Measurements from ENCODE around the gene PAGR1. TPM values are rescaled to one million over a fixed set of nuclear protein-coding genes. Genes with fewer than 3 reads are reported as not detected.

PAGR1 gene
- total RNA-seq, 2 experiments from 2014 or later: 20.6 to 25.6 TPM

DNA sequence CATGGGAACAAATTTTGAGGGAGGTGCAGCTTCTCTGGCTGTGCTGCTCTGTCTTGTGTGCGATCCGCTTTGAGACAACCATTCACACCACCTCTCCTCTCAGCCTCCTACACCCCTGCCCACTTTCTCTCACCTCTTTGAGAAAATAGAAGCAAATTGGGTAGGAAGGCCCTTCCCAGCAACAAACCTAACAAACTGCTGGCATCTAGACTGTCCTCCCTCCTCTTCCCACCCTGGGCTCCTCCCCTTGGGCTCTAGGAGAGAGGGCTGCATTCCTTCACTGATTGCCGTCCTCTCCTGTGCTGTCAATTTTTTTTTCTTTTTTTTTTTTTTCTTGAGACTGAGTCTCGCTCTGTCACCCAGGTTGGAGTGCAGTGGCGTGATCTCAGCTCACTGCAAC, 33.6 kb downstream of the PAGR1 start:
- ATAC-seq (no peak), DNase-seq (no peak)
- intact Hi-C loops (cut with DNase I, micrococcal nuclease): loop anchor here (2.0 to 5.0 kb wide), 4 partner anchors 48 to 157 kb away; partner anchors contain the start of gene SEZ6L2 (in 1 of the 2)
- peaks cover 14% of the 10 kb centered on the region for H3K36me3 Mint-ChIP-seq (ENCODE audit: low read depth)
- H3K4me3 Mint-ChIP-seq: no peak overlapping the region
- H3K27ac Mint-ChIP-seq: no peak overlapping the region
- ChIA-PET CTCF (interaction anchor here (0.6 to 4.3 kb wide), 16 partner anchors 14 to 183 kb away, joined by 3 to 53 read pairs (median 6); partner anchors contain the start of genes CDIPT, MAZ, MVP and PAGR1), POLR2A (no interaction called here)
- no peaks in the 10 kb centered on the region for H3K9me3 Mint-ChIP-seq (ENCODE audit: low read depth)
- H3K4me1 Mint-ChIP-seq: peaks cover 7% of the 10 kb centered on the region
- H3K27me3 Mint-ChIP-seq: no peaks in the 10 kb centered on the region

- Mint-ChIP-seq H3K36me3 (ENCODE audit: low read depth) (peaks cover 6% of the 10 kb centered on the region), H3K4me3 (no peak overlapping the region), H3K4me1 (peaks cover 7% of the 10 kb centered on the region), H3K9me3 (ENCODE audit: low read depth) (no peaks in the 10 kb centered on the region), H3K27me3 (no peaks in the 10 kb centered on the region), H3K27ac (no peak overlapping the region)
- ATAC-seq (no peak), DNase-seq (no peak)
- CTCF ChIA-PET: interaction anchor here (0.6 to 0.8 kb wide), 4 partner anchors 23 to 50 kb away, joined by 3 to 5 read pairs (median 3); partner anchors contain the start of gene PAGR1
- POLR2A ChIA-PET: interaction anchor here (0.6 to 0.7 kb wide), 3 partner anchors 9 to 164 kb away, joined by 4 to 6 read pairs (median 5); no protein-coding TSS in a partner anchor
- intact Hi-C loops (cut with DNase I, micrococcal nuclease): no loop called here
Observed at GRCh38 chr16:29850998-29851397, 35.0 kb downstream of the PAGR1 start.

DNA sequence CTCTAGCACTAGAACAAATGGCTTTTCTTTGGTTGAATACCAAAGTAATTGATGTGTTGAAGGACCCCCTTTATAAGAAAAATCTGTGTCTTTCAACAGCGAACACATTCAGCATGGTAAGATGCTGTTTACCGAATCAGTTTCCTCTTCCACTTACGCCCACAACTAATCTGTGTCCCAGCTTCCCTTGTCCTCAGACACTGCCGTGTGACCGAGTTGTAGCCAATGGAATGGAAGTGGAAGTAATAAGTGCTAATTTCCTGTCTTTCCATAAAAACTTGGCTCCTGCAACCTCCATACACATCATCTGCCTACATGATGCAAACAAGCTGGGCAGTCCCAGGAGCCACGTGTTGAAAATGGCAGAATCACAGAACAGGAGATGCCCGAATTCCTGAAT, 36.7 kb downstream of the PAGR1 start:
- no peak overlapping the region for H3K27ac Mint-ChIP-seq
- H3K9me3 Mint-ChIP-seq (ENCODE audit: low read depth): no peaks in the 10 kb centered on the region
- H3K27me3 Mint-ChIP-seq: no peaks in the 10 kb centered on the region
- CTCF ChIA-PET: interaction anchor here (0.6 to 1.3 kb wide), 3 partner anchors 9 to 153 kb away, joined by 3 to 4 read pairs (median 3); no protein-coding TSS in a partner anchor
- no peak for ATAC-seq
- no peak for DNase-seq
- intact Hi-C loops (cut with DNase I, micrococcal nuclease): no loop called here
- H3K4me1 Mint-ChIP-seq: peaks cover 4% of the 10 kb centered on the region
- POLR2A ChIA-PET: no interaction called here
- no peak overlapping the region for H3K4me3 Mint-ChIP-seq
- H3K36me3 Mint-ChIP-seq (ENCODE audit: low read depth): peaks cover 1% of the 10 kb centered on the region

DNA sequence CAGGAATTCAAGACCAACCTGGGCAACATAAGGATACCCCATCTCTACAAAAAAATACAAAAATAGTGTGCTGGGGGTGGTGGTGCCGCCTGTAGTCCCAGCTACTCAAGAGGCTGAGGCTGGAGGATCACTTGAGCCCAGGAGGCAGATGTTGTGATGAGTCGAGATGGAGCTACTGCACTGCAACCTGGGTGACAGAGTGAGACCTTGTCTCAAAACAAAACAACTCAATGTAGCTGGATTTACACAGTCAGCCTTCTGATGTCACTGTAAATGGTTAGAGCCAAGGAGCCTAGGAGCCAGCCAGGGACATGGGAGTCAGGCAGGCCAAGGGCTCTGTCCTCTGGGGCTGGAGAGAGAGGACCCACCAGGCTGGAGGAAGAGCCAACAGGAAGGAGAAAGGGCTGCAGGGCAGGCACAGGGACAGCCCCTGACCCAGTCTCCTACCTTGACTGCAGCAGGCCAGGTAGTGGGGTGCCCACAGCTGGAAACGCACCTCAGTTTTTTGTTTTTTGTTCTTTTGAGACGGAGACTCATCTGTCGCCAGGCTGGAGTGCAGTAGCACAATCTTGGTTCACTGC, 38.7 kb downstream of the PAGR1 start:
- intact Hi-C loops (cut with DNase I, micrococcal nuclease): no loop called here
- CTCF ChIA-PET: interaction anchor here (0.6 to 1.4 kb wide), 4 partner anchors 9 to 39 kb away, joined by 3 to 4 read pairs (median 3); no protein-coding TSS in a partner anchor
- ATAC-seq: peak; percentile 64
- Mint-ChIP-seq H3K27me3 (no peaks in the 10 kb centered on the region), H3K4me1 (peaks cover 2% of the 10 kb centered on the region), H3K9me3 (ENCODE audit: low read depth) (no peaks in the 10 kb centered on the region), H3K36me3 (ENCODE audit: low read depth) (peaks cover 6% of the 10 kb centered on the region), H3K4me3 (no peak overlapping the region), H3K27ac (no peak overlapping the region)
- POLR2A ChIA-PET: no interaction called here
- peak; percentile 27 for DNase-seq

DNA sequence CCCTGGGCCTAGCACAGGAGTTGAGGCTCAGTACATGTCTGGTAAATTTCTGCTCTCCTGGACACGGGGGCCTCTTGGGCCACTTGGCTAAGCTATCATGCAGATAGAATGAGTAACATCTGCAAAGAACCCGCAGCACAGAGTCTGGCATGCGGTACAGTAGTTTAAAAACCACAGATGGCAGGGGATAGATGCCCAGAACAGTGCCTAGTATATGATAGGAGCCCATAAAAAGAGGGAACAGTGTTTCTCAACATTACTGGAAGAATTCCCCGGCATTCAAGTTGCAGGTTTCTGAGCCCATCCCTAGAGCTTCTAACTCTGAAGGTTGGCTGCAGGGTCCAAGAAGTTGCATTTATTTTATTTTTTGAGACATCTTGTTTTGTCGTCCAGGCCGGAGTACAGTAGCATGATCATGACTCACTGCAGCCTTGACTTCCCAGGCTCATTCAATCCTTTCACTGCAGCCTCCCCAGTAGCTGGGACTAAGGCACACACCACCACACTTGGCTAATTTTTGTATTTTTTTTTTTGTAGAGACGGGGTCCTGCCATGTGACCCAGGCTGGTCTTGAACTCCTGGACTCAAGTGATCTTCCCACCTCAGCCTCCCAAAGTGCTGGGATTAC, 41.3 kb downstream of the PAGR1 start:
- intact Hi-C loops (cut with DNase I, micrococcal nuclease): no loop called here
- H3K4me1 Mint-ChIP-seq: peaks cover 18% of the 10 kb centered on the region
- ChIA-PET CTCF (interaction anchor here (3.5 kb wide), 1 partner anchor 9 kb away, joined by 15 read pairs; no protein-coding TSS in a partner anchor), POLR2A (interaction anchor here (0.6 kb wide), 1 partner anchor 35 kb away, joined by 6 read pairs; no protein-coding TSS in a partner anchor)
- no peak for DNase-seq
- H3K9me3 Mint-ChIP-seq (ENCODE audit: low read depth): no peaks in the 10 kb centered on the region
- H3K27me3 Mint-ChIP-seq: no peaks in the 10 kb centered on the region
- H3K27ac Mint-ChIP-seq: no peak overlapping the region
- H3K36me3 Mint-ChIP-seq (ENCODE audit: low read depth): peaks cover 14% of the 10 kb centered on the region
- ATAC-seq: no peak
- H3K4me3 Mint-ChIP-seq: no peak overlapping the region

GRCh38 chr16:29858149-29858849, 42.3 kb downstream of the PAGR1 start:
- ATAC-seq: no peak
- H3K27me3 Mint-ChIP-seq: no peaks in the 10 kb centered on the region
- H3K9me3 Mint-ChIP-seq (ENCODE audit: low read depth): no peaks in the 10 kb centered on the region
- ChIA-PET POLR2A (no interaction called here), CTCF (interaction anchor here (0.7 to 3.5 kb wide), 3 partner anchors 10 to 16 kb away, joined by 3 to 15 read pairs (median 4); no protein-coding TSS in a partner anchor)
- no peak overlapping the region for H3K27ac Mint-ChIP-seq
- intact Hi-C loops (cut with DNase I, micrococcal nuclease): no loop called here
- H3K36me3 Mint-ChIP-seq (ENCODE audit: low read depth): peaks cover 16% of the 10 kb centered on the region
- H3K4me3 Mint-ChIP-seq: no peak overlapping the region
- no peak for DNase-seq
- H3K4me1 Mint-ChIP-seq: peaks cover 18% of the 10 kb centered on the region

DNA sequence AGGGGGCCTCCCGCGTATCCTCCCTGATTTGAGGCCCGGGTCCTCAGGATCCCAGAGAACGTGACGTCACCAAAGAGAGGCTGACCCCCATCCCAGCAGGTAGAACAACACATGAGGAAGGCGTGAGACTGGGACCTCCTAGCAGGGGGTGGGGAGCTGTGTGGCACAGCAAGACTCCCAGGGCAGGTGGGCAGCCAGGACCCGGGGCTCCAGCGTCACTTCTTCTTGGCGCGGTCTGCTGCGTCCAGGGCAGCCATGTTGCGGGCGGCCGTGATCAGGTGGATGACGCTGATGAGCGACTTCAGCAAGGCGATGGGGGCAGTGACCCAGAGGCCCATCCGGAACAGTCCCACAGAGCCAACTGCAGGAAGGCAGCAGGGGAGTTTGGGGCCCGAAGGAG, 43.0 kb downstream of the PAGR1 start:
- Mint-ChIP-seq H3K36me3 (ENCODE audit: low read depth) (peaks cover 16% of the 10 kb centered on the region), H3K27ac (no peak overlapping the region), H3K4me3 (no peak overlapping the region), H3K27me3 (no peaks in the 10 kb centered on the region), H3K9me3 (ENCODE audit: low read depth) (no peaks in the 10 kb centered on the region), H3K4me1 (peaks cover 18% of the 10 kb centered on the region)
- no peak for ATAC-seq
- no peak for DNase-seq
- intact Hi-C loops (cut with DNase I, micrococcal nuclease): no loop called here
- ChIA-PET CTCF (interaction anchor here (0.7 to 3.5 kb wide), 2 partner anchors 11 to 205 kb away, joined by 3 to 15 read pairs; no protein-coding TSS in a partner anchor), POLR2A (no interaction called here)

DNA sequence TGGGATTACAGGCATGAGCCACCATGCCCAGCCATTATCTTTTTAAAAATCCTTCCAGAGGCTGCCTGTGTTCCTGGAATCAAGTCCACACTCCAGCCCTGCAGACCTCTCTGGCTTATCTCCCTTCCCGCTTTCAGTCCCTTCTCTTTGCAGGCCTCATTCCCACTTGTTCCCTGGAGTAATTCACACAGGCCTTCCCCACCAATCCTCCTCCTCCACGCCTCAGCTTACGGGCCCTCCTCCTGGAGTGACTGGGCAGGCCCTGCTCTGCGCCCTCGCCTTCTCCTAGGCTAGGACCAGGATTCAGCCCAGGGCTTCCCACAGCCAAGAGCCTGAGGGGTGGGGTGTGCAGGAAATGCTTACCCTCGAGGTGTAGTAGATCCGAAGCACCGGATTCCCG, 44.3 kb downstream of the PAGR1 start:
- intact Hi-C loops (cut with DNase I, micrococcal nuclease): loop anchor here in 1 of 2 experiments (10.0 kb wide), 1 partner anchor 165 kb away; the partner anchor contains the start of gene C16orf92
- Mint-ChIP-seq H3K4me1 (peaks cover 18% of the 10 kb centered on the region), H3K9me3 (ENCODE audit: low read depth) (no peaks in the 10 kb centered on the region), H3K4me3 (no peak overlapping the region), H3K36me3 (ENCODE audit: low read depth) (peaks cover 16% of the 10 kb centered on the region), H3K27ac (no peak overlapping the region), H3K27me3 (no peaks in the 10 kb centered on the region)
- ChIA-PET CTCF (interaction anchor here (0.8 kb wide), 1 partner anchor 182 kb away, joined by 4 read pairs; no protein-coding TSS in a partner anchor), POLR2A (interaction anchor here (0.6 kb wide), 1 partner anchor 10 kb away, joined by 5 read pairs; no protein-coding TSS in a partner anchor)
- ATAC-seq (no peak), DNase-seq (no peak)

DNA sequence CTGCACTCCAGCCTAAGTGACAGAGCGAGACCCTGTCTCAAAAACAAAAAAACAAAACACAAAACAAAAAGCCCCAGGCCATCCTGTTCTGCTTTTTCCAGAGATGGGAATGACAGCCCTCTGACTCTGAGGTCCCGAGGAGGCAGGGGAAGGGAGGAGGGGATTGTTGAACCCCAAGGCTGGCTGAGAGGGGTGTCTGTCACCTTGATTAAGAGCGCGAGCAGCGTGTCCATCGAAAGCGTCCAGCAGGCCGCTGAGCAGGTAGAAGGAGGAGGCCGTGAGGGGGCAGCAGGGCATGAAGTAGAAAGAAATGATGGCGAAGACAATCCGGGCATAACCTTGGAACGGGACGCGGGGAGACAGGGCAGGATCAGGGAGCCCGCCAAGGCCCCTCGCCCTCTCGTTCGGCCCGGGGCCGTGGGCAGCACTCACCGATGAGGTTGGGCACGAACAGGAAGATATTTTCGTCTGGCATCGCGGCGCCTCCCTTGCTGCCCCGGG, 46.5 kb downstream of the PAGR1 start:
- Mint-ChIP-seq H3K4me3 (peak overlapping the region; percentile 90), H3K27ac (peak overlapping the region; percentile 93), H3K27me3 (no peaks in the 10 kb centered on the region), H3K36me3 (ENCODE audit: low read depth) (peaks cover 16% of the 10 kb centered on the region), H3K9me3 (ENCODE audit: low read depth) (no peaks in the 10 kb centered on the region), H3K4me1 (peaks cover 18% of the 10 kb centered on the region)
- POLR2A ChIA-PET: interaction anchor here (0.5 to 1.5 kb wide), 3 partner anchors 15 to 66 kb away, joined by 3 to 4 read pairs (median 3); no protein-coding TSS in a partner anchor
- CTCF ChIA-PET: interaction anchor here (2.2 to 2.6 kb wide), 2 partner anchors 14 to 55 kb away, joined by 8 to 9 read pairs; no protein-coding TSS in a partner anchor
- ATAC-seq: peak; percentile 1
- no peak for DNase-seq
- intact Hi-C loops (cut with DNase I, micrococcal nuclease): loop anchor here (2.0 to 10.0 kb wide), 3 partner anchors 46 to 162 kb away; partner anchors contain the start of genes C16orf92 (in 1 of the 2) and PAGR1 (in 1 of the 2)

GRCh38 chr16:29862884-29863668, 47.1 kb downstream of the PAGR1 start, which contains the start of gene CDIPT:
TSS of gene CDIPT (minus strand) at chr16:29863226. CDS start at chr16:29862857, 369 bp downstream.
- H3K9me3 Mint-ChIP-seq (ENCODE audit: low read depth): no peaks in the 10 kb centered on the region
- peak within 1 kb of the TSS; percentile 90 for H3K4me3 Mint-ChIP-seq
- ATAC-seq (peak; percentile 99), DNase-seq (peak; percentile 96)
- intact Hi-C loops (cut with DNase I, micrococcal nuclease): loop anchor here (1.0 to 10.0 kb wide), 19 partner anchors 14 to 913 kb away; partner anchors contain the start of genes INO80E (in 2 of the 2), KCTD13 (in 2 of the 2), PAGR1 (in 2 of the 2) and ALDOA (in 1 of the 2)
- peak within 1 kb of the TSS; percentile 98 for H3K27ac Mint-ChIP-seq
- ChIA-PET POLR2A (interaction anchor here (0.5 to 1.5 kb wide), 3 partner anchors 14 to 66 kb away, joined by 3 to 4 read pairs (median 3); no protein-coding TSS in a partner anchor), CTCF (interaction anchor here (0.6 to 2.6 kb wide), 10 partner anchors 9 to 941 kb away, joined by 3 to 12 read pairs (median 4); partner anchors contain the start of genes KCTD13 and TMEM219)
- peaks cover 16% of the 10 kb centered on the region for H3K36me3 Mint-ChIP-seq (ENCODE audit: low read depth)
- no peaks in the 10 kb centered on the region for H3K27me3 Mint-ChIP-seq
- peaks cover 18% of the 10 kb centered on the region for H3K4me1 Mint-ChIP-seq

Measured in activated CD4-positive, alpha-beta T cell treated with anti-CD3 and anti-CD28 coated beads for 36 hours (primary cell).